Parathyroid adenoma (tissue), 2 donors: ENCODE measurements around the gene KRTAP10-7.

Source experiments
- H2AFZ ChIP-seq: fragments of 300-600 bp; sonication (generic); one replicate; pipeline ENCODE4 v1.7.0; 2017; ENCODE audit warnings: antibody characterized with exemption, mild to moderate bottlenecking
- H3K27ac ChIP-seq: fragments of 300-600 bp; sonication (generic); one replicate; pipeline ENCODE4 v1.7.0; 2017
- H3K27me3 ChIP-seq: fragments of 300-600 bp; sonication (generic); one replicate; pipeline ENCODE4 v1.7.0; 2017; ENCODE audit warnings: low read length; ENCODE audit not compliant: control insufficient read depth, insufficient read depth
- H3K36me3 ChIP-seq: fragments of 300-600 bp; sonication (generic); one replicate; pipeline ENCODE4 v1.7.0; 2017; ENCODE audit warnings: low read length; ENCODE audit not compliant: control insufficient read depth, insufficient read depth
- H3K4me1 ChIP-seq: fragments of 300-600 bp; sonication (generic); one replicate; pipeline ENCODE4 v1.7.0; 2017; ENCODE audit warnings: control low read depth
- H3K4me2 ChIP-seq: fragments of 300-600 bp; sonication (generic); one replicate; pipeline ENCODE4 v1.7.0; 2017; ENCODE audit warnings: low read length
- H3K4me3 ChIP-seq: fragments of 300-600 bp; sonication (generic); one replicate; pipeline ENCODE4 v1.7.0; 2017; ENCODE audit warnings: low read depth, low read length
- H3K79me2 ChIP-seq: fragments of 300-600 bp; sonication (generic); one replicate; pipeline ENCODE4 v1.7.0; 2017; ENCODE audit warnings: control low read depth
- H3K9ac ChIP-seq: fragments of 300-600 bp; sonication (generic); one replicate; pipeline ENCODE4 v1.7.0; 2017; ENCODE audit warnings: mild to moderate bottlenecking
- H3K9me3 ChIP-seq: fragments of 300-600 bp; sonication (generic); one replicate; pipeline ENCODE4 v1.7.0; 2017; ENCODE audit warnings: low read length; ENCODE audit not compliant: control insufficient read depth
- CTCF ChIP-seq: fragments of 300-600 bp; sonication (generic); IDR thresholded peaks from one replicate; pipeline ENCODE4 v1.7.0; 2017; ENCODE audit warnings: antibody characterized with exemption, mild to moderate bottlenecking
- donor health status: primary hyperparathyroidism.

Gene KRTAP10-7

GRCh38 chr21:44592446-44593311 lies 7.7 kb upstream of the KRTAP10-7 start, which contains the start of gene KRTAP10-6:
KRTAP10-6 (minus strand) TSS chr21:44592505; CDS start chr21:44592484, 21 bp downstream.
- no peaks in the 10 kb centered on the region for H3K27me3 ChIP-seq
- H3K36me3 ChIP-seq: no peaks in the 10 kb centered on the region
- H3K9ac ChIP-seq: no peak within 1 kb of the TSS
- no peaks in the 10 kb centered on the region for H3K9me3 ChIP-seq
- H3K27ac ChIP-seq: no peak within 1 kb of the TSS
- no peaks in the 10 kb centered on the region for H3K4me1 ChIP-seq
- H3K4me2 ChIP-seq: no peak within 1 kb of the TSS
- H3K79me2 ChIP-seq: no peaks in the 10 kb centered on the region
- no peak within 1 kb of the TSS for H3K4me3 ChIP-seq
- no peak within 1 kb of the TSS for H2AFZ ChIP-seq
- TF ChIP-seq CTCF: no peak

GRCh38 chr21:44593598-44594405 lies 6.6 kb upstream of the KRTAP10-7 start:
- H3K27ac ChIP-seq: no peak overlapping the region
- no peak for TF ChIP-seq CTCF
- no peak overlapping the region for H2AFZ ChIP-seq
- H3K4me2 ChIP-seq: no peak overlapping the region
- no peaks in the 10 kb centered on the region for H3K9me3 ChIP-seq
- H3K4me1 ChIP-seq: no peaks in the 10 kb centered on the region
- no peaks in the 10 kb centered on the region for H3K79me2 ChIP-seq
- no peaks in the 10 kb centered on the region for H3K27me3 ChIP-seq
- no peak overlapping the region for H3K4me3 ChIP-seq
- H3K9ac ChIP-seq: no peak overlapping the region
- H3K36me3 ChIP-seq: no peaks in the 10 kb centered on the region

GRCh38 chr21:44594406-44594916 lies 5.9 kb upstream of the KRTAP10-7 start:
- no peak overlapping the region for H3K27ac ChIP-seq
- H3K27me3 ChIP-seq: no peaks in the 10 kb centered on the region
- TF ChIP-seq CTCF: no peak
- H3K4me2 ChIP-seq: no peak overlapping the region
- no peaks in the 10 kb centered on the region for H3K79me2 ChIP-seq
- no peak overlapping the region for H3K4me3 ChIP-seq
- no peaks in the 10 kb centered on the region for H3K36me3 ChIP-seq
- no peak overlapping the region for H3K9ac ChIP-seq
- H3K4me1 ChIP-seq: no peaks in the 10 kb centered on the region
- H2AFZ ChIP-seq: no peak overlapping the region
- H3K9me3 ChIP-seq: no peaks in the 10 kb centered on the region

GRCh38 chr21:44595524-44595923 lies 4.9 kb upstream of the KRTAP10-7 start:
- Histone ChIP-seq H3K9ac (no peak overlapping the region), H3K4me2 (no peak overlapping the region), H3K4me3 (no peak overlapping the region), H3K9me3 (no peaks in the 10 kb centered on the region), H2AFZ (no peak overlapping the region), H3K4me1 (no peaks in the 10 kb centered on the region), H3K27ac (no peak overlapping the region), H3K79me2 (no peaks in the 10 kb centered on the region), H3K36me3 (no peaks in the 10 kb centered on the region), H3K27me3 (no peaks in the 10 kb centered on the region)
- TF ChIP-seq CTCF: no peak
